NOMO-1 treated with dmso at 0.1 percent for 144 hours (cell line): Measurements from ENCODE around the gene VASH2.
"Not testable (repeated sequence)": the region's sequence is repeated elsewhere in the genome, so short reads cannot be mapped to it uniquely, and the experiment has no call there.

ENCODE experiments used
- DNase-seq: peaks from one replicate; lab custom pipeline; 2025; ENCODE audit not compliant: unreplicated experiment; lab: John Stamatoyannopoulos, UW

Gene VASH2

GRCh38 chr1:212950243-212951125 is at the start of gene VASH2:
VASH2 (plus strand) TSS chr1:212950541; CDS start chr1:212951543, 1,002 bp downstream.
- DNase-seq: peak; percentile 52

GRCh38 chr1:212901290-212901689 is 49.1 kb upstream of the VASH2 start:
- no peak for DNase-seq

- DNase-seq: no peak
Measured at GRCh38 chr1:212902054-212902453, 48.3 kb upstream of the VASH2 start.

GRCh38 chr1:212903664-212904063 is 46.7 kb upstream of the VASH2 start:
- DNase-seq: no peak

- not testable (repeated sequence) for DNase-seq
Measured at GRCh38 chr1:212908071-212908470, 42.3 kb upstream of the VASH2 start.

GRCh38 chr1:212908971-212909370 is 41.4 kb upstream of the VASH2 start:
- DNase-seq: no peak

- DNase-seq: no peak
Measured at GRCh38 chr1:212909652-212910063, 40.7 kb upstream of the VASH2 start.

GRCh38 chr1:212910213-212910612 is 40.1 kb upstream of the VASH2 start:
- DNase-seq: not testable (repeated sequence)

- not testable (repeated sequence) for DNase-seq
Measured at GRCh38 chr1:212913638-212914037, 36.7 kb upstream of the VASH2 start.

GRCh38 chr1:212914110-212914509 is 36.2 kb upstream of the VASH2 start:
- not testable (repeated sequence) for DNase-seq

- no peak for DNase-seq
Measured at GRCh38 chr1:212914789-212915188, 35.6 kb upstream of the VASH2 start.

- no peak for DNase-seq
Measured at GRCh38 chr1:212915245-212916091, 34.9 kb upstream of the VASH2 start.

GRCh38 chr1:212916481-212917133 is 33.7 kb upstream of the VASH2 start:
- DNase-seq: no peak

- DNase-seq: no peak
Measured at GRCh38 chr1:212917134-212917485, 33.2 kb upstream of the VASH2 start.

GRCh38 chr1:212917858-212918257 is 32.5 kb upstream of the VASH2 start:
- no peak for DNase-seq

GRCh38 chr1:212918824-212919223 is 31.5 kb upstream of the VASH2 start:
- no peak for DNase-seq

- no peak for DNase-seq
Measured at GRCh38 chr1:212920246-212920645, 30.1 kb upstream of the VASH2 start.

- no peak for DNase-seq
Measured at GRCh38 chr1:212920896-212921295, 29.4 kb upstream of the VASH2 start.

GRCh38 chr1:212922016-212922415 is 28.3 kb upstream of the VASH2 start:
- no peak for DNase-seq

GRCh38 chr1:212926372-212926771 is 24.0 kb upstream of the VASH2 start:
- no peak for DNase-seq
